HG03196 (cell line): ENCODE measurements around the gene EXOC3L1.

ENCODE experiments used
- ATAC-seq: cut with Tn5 transposase; IDR thresholded peaks from one replicate; pipeline ENCODE4 v1.9.1; 2021; ENCODE audit not compliant: unreplicated experiment

The EXOC3L1 gene

GRCh38 chr16:67165121-67166078, 24.5 kb downstream of the EXOC3L1 start:
- no peak for ATAC-seq

DNA sequence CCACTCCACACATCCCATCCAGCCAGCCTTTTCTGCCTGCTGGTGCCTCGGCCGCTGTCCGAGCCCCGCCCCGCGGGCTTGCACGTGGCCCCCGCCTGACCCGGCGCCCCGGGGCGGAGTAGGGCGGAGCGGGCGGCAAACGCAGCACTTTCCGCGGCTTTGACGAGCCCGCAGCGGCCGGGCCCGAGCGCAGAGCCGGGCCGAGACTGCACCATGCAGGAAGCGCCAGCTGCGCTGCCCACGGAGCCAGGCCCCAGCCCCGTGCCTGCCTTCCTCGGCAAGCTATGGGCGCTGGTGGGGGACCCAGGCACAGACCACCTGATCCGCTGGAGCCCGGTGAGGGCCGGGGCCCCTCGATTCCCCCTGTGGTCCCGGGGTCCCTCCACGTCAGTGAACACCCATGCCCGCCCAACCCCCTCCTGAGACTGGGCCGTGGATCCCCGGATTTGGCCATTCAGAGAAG, 25.3 kb downstream of the EXOC3L1 start, which contains the start of gene HSF4:
HSF4 (plus strand) TSS at position 147 of the 463 bp plus-strand sequence; CDS start at position 214, 67 bp downstream.
- no peak for ATAC-seq

- ATAC-seq = no peak
These were observed 25.9 kb downstream of the EXOC3L1 start for GRCh38 chr16:67163999-67164558.

DNA sequence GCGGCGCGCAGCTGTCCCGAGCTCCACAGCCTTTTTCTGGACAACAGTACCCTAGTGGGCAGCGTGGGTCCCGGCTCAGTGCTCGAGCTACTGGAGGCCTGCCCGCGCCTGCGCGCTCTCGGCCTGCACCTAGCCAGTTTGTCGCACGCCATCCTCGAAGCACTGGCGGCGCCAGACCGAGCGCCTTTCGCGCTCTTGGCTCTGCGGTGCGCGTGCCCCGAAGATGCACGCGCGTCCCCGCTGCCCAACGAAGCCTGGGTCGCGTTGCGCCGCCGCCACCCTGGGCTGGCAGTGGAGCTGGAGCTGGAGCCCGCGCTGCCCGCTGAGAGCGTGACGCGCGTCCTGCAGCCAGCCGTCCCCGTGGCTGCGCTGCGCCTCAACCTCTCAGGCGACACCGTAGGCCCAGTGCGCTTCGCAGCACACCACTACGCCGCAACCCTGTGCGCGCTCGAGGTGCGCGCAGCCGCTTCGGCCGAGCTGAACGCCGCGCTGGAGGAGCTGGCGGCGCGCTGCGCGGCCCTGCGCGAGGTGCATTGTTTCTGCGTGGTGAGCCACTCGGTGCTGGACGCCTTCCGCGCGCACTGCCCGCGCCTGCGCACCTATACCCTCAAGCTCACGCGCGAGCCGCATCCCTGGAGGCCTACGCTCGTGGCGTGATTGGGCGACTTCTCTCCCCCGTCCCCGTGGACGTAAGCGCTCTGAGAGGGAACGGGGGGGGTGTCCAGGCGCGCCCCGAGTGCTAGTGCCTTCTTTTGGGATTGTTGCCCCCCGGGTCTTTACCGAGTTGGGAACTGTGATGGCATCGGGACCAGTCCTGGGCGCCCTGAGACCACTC, 26.6 kb downstream of the EXOC3L1 start:
- ATAC-seq = no peak

DNA sequence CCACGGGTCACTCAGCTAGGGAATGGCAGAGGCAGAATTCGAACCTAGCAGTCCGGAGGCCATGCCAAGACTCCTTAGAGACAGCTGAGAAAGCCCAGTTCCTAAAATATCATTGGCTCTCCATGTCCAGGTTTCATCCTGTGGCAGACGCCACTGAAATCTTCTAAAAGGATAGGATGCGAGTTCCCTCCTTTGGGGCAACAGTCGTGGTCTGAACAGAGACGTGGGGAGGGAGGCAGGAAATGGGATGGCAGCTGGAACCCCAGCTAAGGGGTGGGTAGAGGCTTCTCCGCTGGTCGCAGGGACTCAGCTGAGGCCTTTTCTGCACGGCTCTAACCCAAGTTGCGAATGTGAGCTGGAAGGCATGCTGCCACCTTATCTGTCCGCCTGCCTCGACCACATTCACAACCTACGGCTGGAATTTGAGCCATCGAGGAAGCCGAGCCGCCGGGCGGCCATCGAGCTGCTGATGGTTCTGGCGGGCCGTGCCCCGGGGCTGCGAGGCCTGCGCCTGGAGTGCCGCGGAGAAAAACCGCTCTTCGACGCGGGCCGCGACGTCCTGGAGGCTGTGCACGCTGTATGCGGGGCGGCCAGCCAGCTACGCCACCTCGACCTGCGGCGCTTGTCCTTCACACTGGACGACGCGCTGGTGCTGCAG, 27.3 kb downstream of the EXOC3L1 start:
- no peak for ATAC-seq

- no peak for ATAC-seq
These were observed 28.3 kb downstream of the EXOC3L1 start for GRCh38 chr16:67161595-67162058.

GRCh38 chr16:67158637-67159600, 31.0 kb downstream of the EXOC3L1 start:
- peak; percentile 44 for ATAC-seq

- no peak for ATAC-seq
These were observed 31.9 kb downstream of the EXOC3L1 start for GRCh38 chr16:67157892-67158635.

DNA sequence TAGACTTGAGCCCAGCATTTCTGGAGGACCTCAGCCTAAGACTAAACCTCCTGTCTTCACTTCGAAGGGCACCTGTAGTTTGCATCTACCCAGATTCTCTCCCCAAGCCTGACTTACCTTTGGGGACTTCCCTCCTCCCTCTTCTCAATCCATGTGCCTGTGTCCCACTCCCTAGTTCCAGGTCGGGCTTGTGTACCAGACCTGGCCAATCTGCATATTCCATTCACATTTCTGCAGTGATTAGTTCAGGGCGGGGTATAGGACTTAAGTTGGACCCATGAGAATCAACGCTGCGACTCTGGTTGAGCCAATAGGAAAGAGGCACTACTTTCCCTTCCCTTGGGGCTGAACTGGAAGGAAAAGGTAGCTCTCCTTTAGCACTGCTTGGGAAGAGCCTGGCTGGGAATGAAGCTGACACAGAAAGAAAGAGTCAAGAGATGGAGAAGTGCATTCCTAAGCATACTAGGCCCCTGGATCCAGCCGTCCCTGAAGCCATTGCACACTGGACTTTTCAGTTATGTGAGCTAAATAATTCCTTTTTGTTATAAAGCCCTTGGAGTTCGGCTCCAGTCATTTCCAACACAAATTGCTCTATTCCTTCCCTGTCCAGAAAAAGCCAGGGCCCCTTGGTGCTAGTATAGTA, 32.7 kb downstream of the EXOC3L1 start:
- ATAC-seq = no peak

GRCh38 chr16:67156143-67156844, 33.6 kb downstream of the EXOC3L1 start:
- ATAC-seq = no peak

DNA sequence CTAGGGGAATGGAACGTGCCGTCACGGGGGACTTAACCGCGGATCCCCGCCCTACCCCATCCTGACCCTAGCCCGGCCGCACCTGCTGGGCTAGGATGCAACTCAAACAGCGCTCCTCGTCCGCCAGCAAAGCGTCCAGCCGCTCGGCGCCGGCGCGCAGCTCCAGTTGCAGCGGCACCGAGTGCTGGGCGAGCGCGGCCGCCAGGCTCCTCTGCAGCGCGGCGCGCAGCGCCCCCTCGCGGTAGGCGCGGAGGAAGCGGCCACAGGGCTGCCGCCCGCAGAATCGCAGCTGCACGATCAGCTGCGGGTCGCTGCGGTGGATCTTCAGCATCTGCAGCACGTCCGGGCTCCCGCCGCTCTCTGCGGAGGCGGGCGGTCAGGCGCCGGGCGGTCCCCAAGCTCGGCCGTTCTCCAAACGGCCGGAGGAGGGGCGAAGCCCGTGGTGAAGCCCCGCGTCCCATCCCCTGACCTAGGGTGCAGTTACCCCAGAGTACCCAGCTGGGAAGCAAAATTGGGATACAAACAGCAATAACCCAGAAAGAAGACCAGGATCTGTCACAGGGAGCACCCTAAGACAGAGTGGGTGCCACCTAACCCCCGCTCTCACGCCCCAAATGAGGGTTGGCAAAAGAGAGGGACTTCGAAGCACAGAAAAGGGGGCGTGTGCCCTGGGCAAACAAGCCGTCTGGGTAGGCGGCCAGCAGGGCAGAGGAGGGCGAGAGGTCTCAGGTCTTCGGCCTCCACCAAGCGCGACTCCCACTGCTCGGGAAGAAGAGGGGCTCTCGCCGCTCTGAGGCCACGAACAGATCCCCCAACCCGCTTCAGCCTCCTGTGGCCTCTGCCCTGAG, 34.4 kb downstream of the EXOC3L1 start:
- ATAC-seq = no peak

GRCh38 chr16:67154578-67155294, 35.2 kb downstream of the EXOC3L1 start:
- no peak for ATAC-seq

DNA sequence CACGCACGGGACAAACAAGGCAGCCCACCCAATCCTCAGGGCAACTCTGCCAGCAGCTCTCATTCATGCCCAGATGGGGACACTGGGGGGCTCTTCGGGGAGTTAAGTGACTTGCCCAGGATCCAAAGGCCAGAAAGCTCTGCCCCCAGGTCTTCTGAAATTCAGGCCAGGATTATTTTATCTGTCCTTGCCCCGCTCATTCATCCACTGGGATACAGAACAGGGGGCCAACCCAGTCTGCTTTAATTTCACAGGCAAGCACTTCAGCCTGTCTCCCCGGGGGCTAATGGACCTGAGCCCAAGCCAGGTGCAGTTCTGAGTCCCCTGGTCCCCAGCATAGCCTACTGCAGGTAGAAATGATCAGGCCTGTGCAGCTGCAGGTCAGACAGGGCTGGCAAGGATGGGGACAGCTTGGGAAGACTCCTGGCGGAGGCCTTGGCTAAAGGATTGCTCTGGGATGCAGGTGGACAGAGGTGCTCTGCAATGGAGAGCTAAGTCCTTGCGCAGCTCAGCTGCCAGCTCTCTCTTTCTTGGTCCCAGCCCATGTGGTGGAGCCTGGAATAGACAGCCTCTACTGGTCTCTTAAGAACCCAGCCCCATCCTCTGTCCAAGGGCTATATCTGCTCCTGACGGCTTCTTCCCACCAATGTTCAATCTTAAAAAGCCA, 38.4 kb downstream of the EXOC3L1 start:
- no peak for ATAC-seq

DNA sequence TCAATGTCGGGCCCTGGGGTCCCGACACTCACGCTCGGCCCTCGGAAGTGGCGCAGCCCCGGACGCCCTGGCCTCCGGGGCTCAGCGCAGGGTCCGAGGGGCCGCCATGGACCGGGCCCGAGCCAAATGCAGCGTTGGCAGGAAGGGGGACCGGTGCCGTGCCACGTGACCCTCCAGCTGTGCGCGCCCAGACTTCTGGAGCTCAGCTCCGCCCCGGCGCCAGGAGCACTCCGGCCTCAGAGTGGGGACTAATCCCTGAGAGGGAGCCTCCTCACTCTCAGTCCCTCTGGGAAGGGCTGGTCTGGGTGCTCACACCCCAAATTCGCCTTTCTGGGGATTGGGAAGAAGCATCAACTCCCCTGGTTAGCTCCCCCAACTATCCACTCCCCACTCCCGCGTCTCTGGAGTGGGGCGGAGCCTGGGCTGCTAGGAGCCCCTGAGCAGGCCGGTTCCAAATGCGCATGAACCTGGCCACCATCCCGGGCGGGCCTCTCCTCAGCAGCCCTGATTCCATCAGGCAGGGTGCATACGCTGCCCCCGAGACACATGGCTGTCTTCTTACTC, 39.0 kb downstream of the EXOC3L1 start, which contains the start of gene B3GNT9:
B3GNT9 (minus strand) TSS at position 166 of the 564 bp plus-strand sequence. CDS start 513 bp downstream, outside the sequence.
- peak; percentile 40 for ATAC-seq
